ENCODE measurements around the gene STIL.
"Not testable (repeated sequence)": the region's sequence is repeated elsewhere in the genome, so short reads cannot be mapped to it uniquely, and the experiment has no call there.

Gene STIL

DNA sequence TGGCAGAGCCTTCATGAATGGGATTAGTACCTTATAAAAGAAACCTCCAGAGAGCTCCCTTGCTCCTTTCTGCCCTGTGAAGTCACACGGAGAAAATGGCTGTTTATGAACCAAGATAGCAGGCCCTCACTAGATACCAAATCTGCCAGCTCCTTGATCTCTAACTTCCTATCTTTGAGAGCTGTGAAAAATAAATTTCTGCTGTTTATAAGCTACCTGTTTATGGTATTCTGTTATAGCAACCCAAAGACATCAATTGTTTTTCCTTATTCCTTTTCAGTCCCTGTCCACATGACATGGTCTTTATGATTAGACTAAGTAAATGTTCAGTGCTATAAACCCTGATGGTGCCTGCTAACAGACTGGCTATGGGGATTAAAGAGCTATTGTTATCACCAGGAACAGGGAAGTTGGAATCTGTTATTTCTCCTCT lies 9.7 kb upstream of the STIL start:
- Histone ChIP-seq H3K4me3 (no peak overlapping the region), H3K27ac (no peak overlapping the region)
- DNase-seq (ENCODE audit: low spot score) = no peak
- TF ChIP-seq, protein P1, sequence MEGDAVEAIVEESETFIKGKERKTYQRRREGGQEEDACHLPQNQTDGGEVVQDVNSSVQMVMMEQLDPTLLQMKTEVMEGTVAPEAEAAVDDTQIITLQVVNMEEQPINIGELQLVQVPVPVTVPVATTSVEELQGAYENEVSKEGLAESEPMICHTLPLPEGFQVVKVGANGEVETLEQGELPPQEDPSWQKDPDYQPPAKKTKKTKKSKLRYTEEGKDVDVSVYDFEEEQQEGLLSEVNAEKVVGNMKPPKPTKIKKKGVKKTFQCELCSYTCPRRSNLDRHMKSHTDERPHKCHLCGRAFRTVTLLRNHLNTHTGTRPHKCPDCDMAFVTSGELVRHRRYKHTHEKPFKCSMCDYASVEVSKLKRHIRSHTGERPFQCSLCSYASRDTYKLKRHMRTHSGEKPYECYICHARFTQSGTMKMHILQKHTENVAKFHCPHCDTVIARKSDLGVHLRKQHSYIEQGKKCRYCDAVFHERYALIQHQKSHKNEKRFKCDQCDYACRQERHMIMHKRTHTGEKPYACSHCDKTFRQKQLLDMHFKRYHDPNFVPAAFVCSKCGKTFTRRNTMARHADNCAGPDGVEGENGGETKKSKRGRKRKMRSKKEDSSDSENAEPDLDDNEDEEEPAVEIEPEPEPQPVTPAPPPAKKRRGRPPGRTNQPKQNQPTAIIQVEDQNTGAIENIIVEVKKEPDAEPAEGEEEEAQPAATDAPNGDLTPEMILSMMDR (IDR thresholded peaks at IDR 0.05) = no peak

GRCh38 chr1:47319968-47320367 lies 6.0 kb upstream of the STIL start:
- not testable (repeated sequence) for DNase-seq (ENCODE audit: low spot score); H3K4me3 ChIP-seq; H3K27ac ChIP-seq

DNA sequence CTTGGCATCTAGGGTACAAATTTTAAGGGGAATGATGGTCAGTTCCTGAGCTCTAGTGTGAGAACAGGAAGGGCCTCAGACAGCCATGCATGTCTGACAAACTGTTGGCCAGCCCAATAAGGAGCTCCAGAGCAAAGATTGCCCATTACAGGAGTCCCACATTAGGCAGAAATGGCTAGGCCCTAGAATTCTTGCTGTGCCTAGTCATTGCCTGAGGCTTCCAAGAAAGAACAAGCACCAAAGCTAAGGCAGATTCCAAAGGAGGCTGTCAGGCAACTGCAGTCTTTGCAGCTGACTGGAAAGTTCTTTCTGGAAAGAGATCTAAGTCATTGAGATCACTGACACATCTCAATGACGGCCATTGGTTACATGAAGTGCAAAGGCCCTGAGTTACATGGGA lies 3.9 kb upstream of the STIL start:
- Histone ChIP-seq H3K4me3 (no peak overlapping the region), H3K27ac (no peak overlapping the region)
- TF ChIP-seq, protein P1 (IDR thresholded peaks at IDR 0.05) = no peak
- DNase-seq (ENCODE audit: low spot score) = no peak

DNA sequence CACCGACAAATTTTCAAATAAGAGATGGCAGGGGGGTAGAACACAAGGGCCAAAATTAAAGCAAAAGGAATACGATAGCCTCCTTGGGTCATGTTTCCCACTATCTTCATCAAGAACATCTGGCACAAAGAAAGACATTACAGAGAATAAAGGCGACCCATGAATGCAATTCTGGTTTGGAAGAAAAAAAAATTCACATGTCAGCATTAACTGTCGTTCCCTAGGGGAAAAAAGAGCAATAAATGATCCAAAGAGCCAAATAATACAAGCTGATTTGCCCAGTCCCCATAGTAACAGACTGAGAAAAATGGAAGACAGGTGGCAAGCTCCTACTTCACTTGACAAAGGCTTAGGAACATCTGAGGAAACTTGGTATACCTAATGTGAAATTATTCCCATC lies 4.5 kb downstream of the STIL start:
- TF ChIP-seq, protein P1 (IDR thresholded peaks at IDR 0.05) = no peak
- Histone ChIP-seq H3K4me3 (no peak overlapping the region), H3K27ac (no peak overlapping the region)
- DNase-seq (ENCODE audit: low spot score) = no peak

DNA sequence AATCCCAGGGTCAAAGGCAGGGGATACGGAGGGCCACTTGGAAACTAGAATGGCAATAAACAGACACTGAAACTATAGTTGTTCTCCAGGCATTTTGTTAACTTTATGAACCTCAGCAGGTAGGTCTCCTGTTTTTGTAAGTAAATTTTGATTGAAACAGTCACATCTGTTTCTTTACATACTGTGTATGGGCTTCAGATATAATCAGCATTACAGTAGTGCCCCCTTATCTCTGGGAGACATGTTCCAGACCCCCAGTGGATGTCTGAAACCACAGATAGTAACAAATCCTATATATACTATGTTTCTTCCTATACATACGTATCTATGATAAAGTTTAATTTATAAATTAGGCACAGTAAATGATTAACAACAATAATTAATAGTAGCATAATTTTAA lies 11.5 kb downstream of the STIL start:
- no peak overlapping the region for H3K4me3 ChIP-seq
- TF ChIP-seq, protein P1 (IDR thresholded peaks at IDR 0.05) = no peak

DNA sequence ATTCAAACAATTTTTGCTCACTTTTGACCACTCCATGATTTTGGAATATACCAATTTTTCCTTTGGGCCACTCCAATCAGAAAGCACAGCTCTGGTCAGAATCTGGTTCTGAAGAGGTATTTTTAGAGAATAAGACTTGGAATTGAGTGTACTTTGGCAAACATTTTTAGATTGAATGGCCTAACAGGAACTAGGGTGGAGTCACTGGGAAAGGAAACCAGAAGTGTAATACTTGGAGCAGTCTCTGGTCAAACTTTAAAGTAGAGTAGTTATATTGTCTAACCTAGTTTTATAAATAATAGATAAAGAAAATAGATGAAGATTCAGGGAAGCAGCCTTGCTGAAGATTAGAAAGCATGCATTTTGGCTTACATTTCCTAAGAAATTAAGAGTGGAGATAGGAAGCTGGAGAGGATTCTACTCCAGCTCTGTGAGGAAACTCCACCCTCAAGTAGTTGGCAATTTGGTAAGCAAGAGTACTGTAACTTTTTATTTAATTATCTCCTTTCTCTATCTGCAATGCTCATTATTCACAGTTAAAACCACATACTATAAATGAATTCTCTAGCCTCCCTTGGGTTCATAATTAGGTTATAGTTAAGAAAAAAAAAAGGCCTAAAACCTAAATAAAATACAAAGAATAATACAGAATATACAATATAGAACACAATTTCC lies 15.8 kb downstream of the STIL start:
- no peak overlapping the region for H3K4me3 ChIP-seq
- H3K27ac ChIP-seq = peak overlapping the region in 1 of 2 donors; percentile 43
- no peak for DNase-seq (ENCODE audit: low spot score)
- TF ChIP-seq, protein P1 (IDR thresholded peaks at IDR 0.05) = no peak

More for the DNA sequence above, 11.5 kb downstream of the STIL start:
- DNase-seq (ENCODE audit: low spot score) = no peak
- H3K27ac ChIP-seq = no peak overlapping the region

DNA sequence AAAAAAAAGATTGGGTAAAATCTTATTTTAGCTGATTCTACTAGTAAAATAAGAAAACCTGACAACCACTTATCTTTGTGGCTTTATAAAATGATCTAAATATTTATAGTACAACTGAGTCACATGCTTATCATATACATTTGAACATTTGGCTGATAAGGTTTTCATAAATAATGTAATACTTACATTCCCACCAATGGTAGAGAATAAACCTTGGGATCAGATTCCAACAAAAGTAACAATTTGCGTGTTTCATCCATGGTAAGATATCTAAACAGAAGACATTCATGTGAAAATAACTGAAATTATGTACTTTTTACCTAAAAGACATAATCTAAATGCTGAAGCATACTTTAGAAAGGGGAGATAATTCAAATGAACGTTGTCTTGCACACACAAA lies 18.4 kb downstream of the STIL start:
- no peak for DNase-seq (ENCODE audit: low spot score)
- Histone ChIP-seq H3K27ac (no peak overlapping the region), H3K4me3 (no peak overlapping the region)
- TF ChIP-seq, protein P1 (IDR thresholded peaks at IDR 0.05) = no peak

DNA sequence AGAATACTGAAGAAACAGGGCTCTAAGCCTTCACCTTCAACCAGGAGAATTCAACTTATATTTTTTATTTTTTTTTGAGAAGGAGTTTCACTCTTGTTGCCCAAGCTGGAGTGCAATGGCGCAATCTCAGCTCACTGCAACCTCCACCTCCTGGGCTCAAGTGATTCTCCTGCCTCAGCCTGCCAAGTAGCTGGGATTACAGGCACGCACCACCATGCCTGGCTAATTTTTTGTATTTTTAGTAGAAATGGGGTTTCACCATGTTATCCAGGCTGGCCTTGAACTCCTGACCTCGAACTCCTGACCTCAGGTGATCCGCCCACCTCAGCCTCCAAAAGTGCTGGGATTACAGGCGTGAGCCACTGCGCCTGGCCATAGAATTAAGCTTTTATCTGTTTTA lies 19.1 kb downstream of the STIL start:
- DNase-seq (ENCODE audit: low spot score); H3K27ac ChIP-seq; H3K4me3 ChIP-seq: not testable (repeated sequence)

DNA sequence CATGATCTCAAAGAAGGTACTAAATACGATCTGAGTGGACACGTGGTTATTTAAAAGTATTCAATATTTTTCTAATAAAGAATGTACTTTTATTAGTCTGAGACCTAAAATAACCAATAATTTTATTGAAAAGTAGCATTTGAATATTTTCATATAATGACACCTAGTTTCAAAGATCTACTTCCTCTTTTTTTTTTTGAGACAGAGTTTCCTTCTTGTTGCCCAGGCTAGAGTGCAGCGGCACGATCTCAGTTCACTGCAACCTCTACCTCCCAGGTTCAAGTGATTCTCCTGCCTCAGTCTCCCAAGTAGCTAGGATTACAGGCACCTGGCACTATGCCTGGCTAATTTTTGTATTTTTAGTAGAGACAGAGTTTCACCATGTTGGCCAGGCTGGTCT lies 25.8 kb downstream of the STIL start:
- DNase-seq (ENCODE audit: low spot score); H3K4me3 ChIP-seq; H3K27ac ChIP-seq: not testable (repeated sequence)
